IMR-90 (cell line): ENCODE results near the gene CNGB1. TPM values are rescaled to one million over a fixed set of nuclear protein-coding genes. Genes with fewer than 3 reads are reported as not detected.

Experiments
- ATAC-seq: fragments of 200-7000 bp; cut with Tn5 transposase; 2 replicates; pipeline ENCODE4 v1.9.1; 2020; ENCODE audit warnings: low read depth, mild to moderate bottlenecking, moderate library complexity
- BruUV-seq: library from RNA; stranded (reverse); fragments of 400-500 nt; replicated peaks from 2 replicates; lab custom pipeline; 2021; lab: Mats Ljungman, UMichigan
- CTCF ChIA-PET: fragments of 300-600 bp; formaldehyde crosslinking; extraction: SDS; loops from one replicate; lab custom pipeline; 2021; ENCODE audit warnings: antibody characterized with exemption; lab: Yijun Ruan, JAX
- POLR2A ChIA-PET: fragments of 300-600 bp; sonication (Branson Sonifier 250); formaldehyde crosslinking; loops from one replicate; lab custom pipeline; 2022; ENCODE audit warnings: antibody characterized with exemption; ENCODE audit not compliant: unreplicated experiment; lab: Charles Lee
- DNase-seq: peaks from one replicate; pipeline ENCODE4 v3.0.0; 2013
- H2AFZ ChIP-seq: replicated peaks from 2 replicates; pipeline ENCODE3; 2013; ENCODE audit warnings: low read length, mild to moderate bottlenecking; ENCODE audit not compliant: poor library complexity
- H2AK5ac ChIP-seq: 2 replicates; pipeline ENCODE4 v1.6.1; 2013; ENCODE audit warnings: low read depth, low read length, inconsistent platforms
- H2AK9ac ChIP-seq: replicated peaks from 2 replicates; pipeline ENCODE3; 2013; ENCODE audit warnings: mild to moderate bottlenecking, low read depth, low read length, moderate library complexity; ENCODE audit not compliant: poor library complexity
- H2BK120ac ChIP-seq: 2 replicates; pipeline ENCODE4 v1.6.1; 2013; ENCODE audit warnings: low read depth, low read length, inconsistent platforms
- H2BK15ac ChIP-seq: 3 replicates; pipeline ENCODE4 v1.6.1; 2013; ENCODE audit warnings: low read depth, low read length, inconsistent platforms
- H2BK20ac ChIP-seq: 2 replicates; pipeline ENCODE4 v1.6.1; 2013; ENCODE audit warnings: low read depth, mild to moderate bottlenecking, inconsistent platforms, low read length, moderate library complexity
- H2BK5ac ChIP-seq: 2 replicates; pipeline ENCODE4 v1.6.1; 2013; ENCODE audit warnings: mild to moderate bottlenecking, low read depth, low read length, inconsistent platforms; ENCODE audit not compliant: poor library complexity, severe bottlenecking
- H3K14ac ChIP-seq: replicated peaks from 2 replicates; pipeline ENCODE4 v1.6.1; 2013; ENCODE audit warnings: low read depth, low read length, inconsistent platforms
- H3K18ac ChIP-seq: 2 replicates; pipeline ENCODE4 v1.6.1; 2013; ENCODE audit warnings: low read depth, low read length, control low read depth
- H3K23ac ChIP-seq: 2 replicates; pipeline ENCODE4 v1.6.1; 2013; ENCODE audit warnings: low read depth, low read length, inconsistent platforms
- H3K27ac ChIP-seq: 2 replicates; pipeline ENCODE4 v1.5.1; 2013; ENCODE audit warnings: mild to moderate bottlenecking, control low read depth, low read length; ENCODE audit not compliant: insufficient read depth
- H3K27me3 ChIP-seq: 2 replicates; pipeline ENCODE4 v1.6.1; 2013; ENCODE audit warnings: low read length; ENCODE audit not compliant: control insufficient read depth, insufficient read depth
- H3K36me3 ChIP-seq: 2 replicates; pipeline ENCODE4 v1.6.1; 2013; ENCODE audit warnings: low read length, mixed read lengths; ENCODE audit not compliant: control insufficient read depth, insufficient read depth
- H3K4ac ChIP-seq: 2 replicates; pipeline ENCODE4 v1.6.1; 2013; ENCODE audit warnings: low read depth, low read length, inconsistent platforms
- H3K4me1 ChIP-seq: 2 replicates; pipeline ENCODE4 v1.6.1; 2013; ENCODE audit warnings: low read length, mixed read lengths; ENCODE audit not compliant: control insufficient read depth, insufficient read depth
- H3K4me2 ChIP-seq: 2 replicates; pipeline ENCODE4 v1.6.1; 2013; ENCODE audit warnings: low read depth, mild to moderate bottlenecking, control low read depth, low read length, moderate library complexity
- H3K4me3 ChIP-seq: 2 replicates; pipeline ENCODE4 v1.5.1; 2013; ENCODE audit warnings: low read depth, mild to moderate bottlenecking, control low read depth, low read length, moderate library complexity; ENCODE audit not compliant: insufficient read depth
- H3K56ac ChIP-seq: 2 replicates; pipeline ENCODE4 v1.6.1; 2013; ENCODE audit warnings: low read length, inconsistent platforms; ENCODE audit not compliant: insufficient read depth; ENCODE audit errors: extremely low read depth
- H3K79me1 ChIP-seq, 2 experiments: 2 replicates each; pipeline ENCODE4 v1.6.1; 2013; ENCODE audit warnings: low read length in 2 of 2, inconsistent platforms in 1 of 2, low read depth in 1 of 2
- H3K9ac ChIP-seq: 2 replicates; pipeline ENCODE4 v1.6.1; 2013; ENCODE audit warnings: low read depth, low read length, control low read depth
- H3K9me1 ChIP-seq: 2 replicates; pipeline ENCODE4 v1.6.1; 2013; ENCODE audit warnings: low read length, inconsistent platforms; ENCODE audit not compliant: insufficient read depth
- H3K9me3 ChIP-seq: 2 replicates; pipeline ENCODE4 v1.6.1; 2013; ENCODE audit warnings: low read length; ENCODE audit not compliant: control insufficient read depth, insufficient read depth
- H4K20me1 ChIP-seq: 2 replicates; pipeline ENCODE4 v1.6.1; 2013; ENCODE audit warnings: low read length, inconsistent platforms; ENCODE audit not compliant: insufficient read depth
- H4K5ac ChIP-seq: 2 replicates; pipeline ENCODE4 v1.6.1; 2013; ENCODE audit warnings: mild to moderate bottlenecking, low read depth, low read length, control low read depth
- H4K8ac ChIP-seq, 2 experiments: 2 replicates each; pipeline ENCODE4 v1.6.1; 2013; ENCODE audit warnings: low read depth in 2 of 2, low read length in 2 of 2, control low read depth in 1 of 2, inconsistent platforms in 1 of 2
- H4K91ac ChIP-seq: 2 replicates; pipeline ENCODE4 v1.6.1; 2013; ENCODE audit warnings: low read depth, low read length, inconsistent platforms; ENCODE audit not compliant: insufficient read depth
- CEBPB ChIP-seq: IDR thresholded peaks from 2 replicates; pipeline ENCODE4 v1.6.1; 2012; ENCODE audit warnings: low read depth, low read length, improper control_type of control experiment
- CHD1 ChIP-seq: IDR thresholded peaks from 2 replicates; pipeline ENCODE4 v1.6.1; 2012; ENCODE audit warnings: low read depth, low read length, improper control_type of control experiment
- FOS ChIP-seq: fragments of 150-350 bp; IDR thresholded peaks from 2 replicates; pipeline ENCODE4 v1.6.1; 2016; ENCODE audit warnings: low read depth, low read length
- MAFK ChIP-seq: IDR thresholded peaks from 2 replicates; pipeline ENCODE4 v1.6.1; 2012; ENCODE audit warnings: low read depth, low read length, improper control_type of control experiment
- MAZ ChIP-seq: IDR thresholded peaks from 2 replicates; pipeline ENCODE4 v1.6.1; 2012; ENCODE audit warnings: low read depth, mild to moderate bottlenecking, low read length, improper control_type of control experiment, moderate library complexity, borderline replicate concordance
- NFE2L2 ChIP-seq: fragments of 150-350 bp; IDR thresholded peaks from 2 replicates; pipeline ENCODE4 v1.6.1; 2016; ENCODE audit warnings: low read depth, mild to moderate bottlenecking, low read length
- POLR2A ChIP-seq: IDR thresholded peaks from 2 replicates; pipeline ENCODE4 v1.6.1; 2012; ENCODE audit warnings: mild to moderate bottlenecking, low read depth, low read length
- RAD21 ChIP-seq: IDR thresholded peaks from 2 replicates; pipeline ENCODE4 v1.6.1; 2012; ENCODE audit warnings: low read length, improper control_type of control experiment
- RCOR1 ChIP-seq: IDR thresholded peaks from 2 replicates; pipeline ENCODE4 v1.6.1; 2012; ENCODE audit warnings: mild to moderate bottlenecking, low read length, improper control_type of control experiment; ENCODE audit not compliant: insufficient replicate concordance
- RFX5 ChIP-seq: IDR thresholded peaks from 2 replicates; pipeline ENCODE4 v1.8.0; 2012; ENCODE audit warnings: low read depth, mild to moderate bottlenecking, low read length, moderate library complexity
- WGBS, 2 experiments: methylation state at CpG; one replicate each; pipeline versions ENCODE4 v1.1.5 to v1.1.7; 2013; ENCODE audit warnings: missing lambda C conversion rate in 2 of 2; ENCODE audit not compliant: insufficient read length in 1 of 2; ENCODE audit errors: extremely low coverage in 2 of 2; 5-methylcytosine and 5-hydroxymethylcytosine counted together
- dilution Hi-C: fragments of 300-500 bp; cut with HindIII; formaldehyde crosslinking; loops from one replicate; pipeline ENCODE4 v1.14.3; 2018; ENCODE audit warnings: low sequenced_read_pairs; ENCODE audit not compliant: unreplicated experiment
- in situ Hi-C: fragments of 300-500 bp; cut with MboI; formaldehyde crosslinking; loops from 3 replicates; pipeline ENCODE4 v1.14.3; 2019; ENCODE audit warnings: low sequenced_read_pairs, inconsistent platforms, mixed read lengths
- intact Hi-C: fragments of 100-400 bp; cut with micrococcal nuclease; formaldehyde crosslinking; loops from 2 replicates; pipeline ENCODE4 v1.10.0; 2022
- polyA plus RNA-seq, 3 experiments: library from polyadenylated mRNA; depleted of rRNA; stranded (reverse); fragments of >200 nt; gene quantifications; 2 replicates each; pipeline ENCODE4 v1.2.3, GENCODE V29; 2012; ENCODE audit warnings: low replicate concordance in 1 of 3
- total RNA-seq: library from RNA; depleted of rRNA; stranded (reverse); fragments of >200 nt; gene quantifications from 2 replicates; pipeline ENCODE4 v1.2.3, GENCODE V29; 2012
- TF ChIP-seq, protein P1 (sequence below): fragments of 150-350 bp; IDR thresholded peaks from 2 replicates; pipeline ENCODE4 v1.6.1; 2016; ENCODE audit warnings: low read depth, mild to moderate bottlenecking, low read length, moderate library complexity, borderline replicate concordance
- TF ChIP-seq, protein P2 (sequence below): conservative IDR thresholded peaks from 2 replicates; pipeline ENCODE4 v1.5.1; 2012; ENCODE audit warnings: mild to moderate bottlenecking, low read depth, low read length, improper control_type of control experiment

CNGB1 gene
- total and polyA plus RNA-seq, 2 of the 4 experiments (the other 2 are of a cell fraction), result not detected

DNA sequence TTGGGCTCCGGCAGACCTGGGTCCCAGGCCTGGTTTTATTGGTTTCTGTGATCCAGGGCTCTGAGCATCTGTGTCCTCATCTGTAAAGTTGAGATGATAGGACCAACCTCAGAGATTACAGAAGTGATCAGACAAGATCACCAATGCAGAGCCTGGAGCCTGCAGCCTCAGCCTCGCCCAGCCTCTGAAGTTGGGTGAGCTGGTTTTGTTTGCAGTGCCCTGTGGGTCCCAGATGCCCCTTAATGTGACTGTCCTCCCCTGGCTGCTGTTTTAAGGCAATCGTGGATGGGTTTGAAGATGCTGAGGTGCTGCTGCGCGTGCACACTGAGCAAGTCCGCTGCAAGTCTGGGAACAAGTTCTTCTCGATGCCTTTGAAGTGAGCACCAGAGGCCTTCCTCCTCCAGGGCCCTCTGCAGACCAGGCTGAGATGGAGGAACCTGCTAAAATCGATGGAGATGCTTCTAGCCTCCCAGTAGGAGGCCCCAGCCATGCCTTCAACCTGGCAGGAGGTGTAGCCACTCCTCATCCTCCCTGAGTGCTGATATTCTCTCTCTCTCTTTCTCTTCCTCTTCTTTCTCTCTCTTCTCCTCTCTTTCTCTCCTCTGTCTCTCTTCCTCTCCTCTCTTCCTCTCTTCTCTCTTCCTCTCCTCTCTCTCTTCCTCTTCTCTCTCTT lies 49.1 kb upstream of the CNGB1 start:
- Histone ChIP-seq H3K9me3 (no peaks in the 10 kb centered on the region), H3K79me1 (no peaks in the 10 kb centered on the region), H3K56ac (no peak overlapping the region), H3K9ac (no peak overlapping the region), H2AK9ac (no peak overlapping the region), H3K27me3 (peaks cover 8% of the 10 kb centered on the region), H3K27ac (no peak overlapping the region), H3K23ac (no peak overlapping the region), H4K5ac (no peak overlapping the region), H4K8ac (no peak overlapping the region), H2BK20ac (no peak overlapping the region), H3K4ac (no peak overlapping the region), H2AK5ac (no peak overlapping the region), H2BK5ac (no peak overlapping the region), H2BK15ac (no peak overlapping the region), H4K91ac (no peak overlapping the region), H3K4me2 (no peak overlapping the region), H3K18ac (no peak overlapping the region), H3K14ac (no peak overlapping the region), H2BK120ac (no peak overlapping the region), H2AFZ (no peak overlapping the region), H3K4me1 (peaks cover 14% of the 10 kb centered on the region), H3K4me3 (no peak overlapping the region), H4K20me1 (0 out of 2 replicates have a peak, but pooled peaks cover 9% of the 10 kb centered on the region), H3K36me3 (peaks cover 9% of the 10 kb centered on the region), H3K9me1 (peaks cover 8% of the 10 kb centered on the region; the same call in 1 of the 2 replicates)
- BruUV-seq, result no TSS peak
- DNase-seq (no peak), ATAC-seq (no peak)
- in situ Hi-C loops (loop anchor here (5.0 kb wide), 1 partner anchor 107 kb away; the partner anchor contains the start of gene CFAP20), dilution Hi-C loops (no loop called here), intact Hi-C loops (loop anchor here (1.0 to 5.0 kb wide), 4 partner anchors 102 to 467 kb away; partner anchors contain the start of gene CSNK2A2)
- ChIA-PET POLR2A (no interaction called here), CTCF (interaction anchor here (0.9 to 1.0 kb wide), 2 partner anchors 102 to 121 kb away, joined by 3 read pairs; no protein-coding TSS in a partner anchor)
- 100% methylated on average over 1 of the region's 8 CpGs; no CpG with 5 or more reads in 1 of the 2 experiments for WGBS, 2 experiments
- TF ChIP-seq MAFK (no peak), RCOR1 (no peak), NFE2L2 (no peak), CHD1 (no peak), RAD21 (no peak), FOS (no peak), MAZ (no peak), RFX5 (no peak), POLR2A (no peak), CEBPB (no peak)
- TF ChIP-seq, protein P1, sequence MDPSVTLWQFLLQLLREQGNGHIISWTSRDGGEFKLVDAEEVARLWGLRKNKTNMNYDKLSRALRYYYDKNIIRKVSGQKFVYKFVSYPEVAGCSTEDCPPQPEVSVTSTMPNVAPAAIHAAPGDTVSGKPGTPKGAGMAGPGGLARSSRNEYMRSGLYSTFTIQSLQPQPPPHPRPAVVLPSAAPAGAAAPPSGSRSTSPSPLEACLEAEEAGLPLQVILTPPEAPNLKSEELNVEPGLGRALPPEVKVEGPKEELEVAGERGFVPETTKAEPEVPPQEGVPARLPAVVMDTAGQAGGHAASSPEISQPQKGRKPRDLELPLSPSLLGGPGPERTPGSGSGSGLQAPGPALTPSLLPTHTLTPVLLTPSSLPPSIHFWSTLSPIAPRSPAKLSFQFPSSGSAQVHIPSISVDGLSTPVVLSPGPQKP, result no peak
- TF ChIP-seq, protein P2, sequence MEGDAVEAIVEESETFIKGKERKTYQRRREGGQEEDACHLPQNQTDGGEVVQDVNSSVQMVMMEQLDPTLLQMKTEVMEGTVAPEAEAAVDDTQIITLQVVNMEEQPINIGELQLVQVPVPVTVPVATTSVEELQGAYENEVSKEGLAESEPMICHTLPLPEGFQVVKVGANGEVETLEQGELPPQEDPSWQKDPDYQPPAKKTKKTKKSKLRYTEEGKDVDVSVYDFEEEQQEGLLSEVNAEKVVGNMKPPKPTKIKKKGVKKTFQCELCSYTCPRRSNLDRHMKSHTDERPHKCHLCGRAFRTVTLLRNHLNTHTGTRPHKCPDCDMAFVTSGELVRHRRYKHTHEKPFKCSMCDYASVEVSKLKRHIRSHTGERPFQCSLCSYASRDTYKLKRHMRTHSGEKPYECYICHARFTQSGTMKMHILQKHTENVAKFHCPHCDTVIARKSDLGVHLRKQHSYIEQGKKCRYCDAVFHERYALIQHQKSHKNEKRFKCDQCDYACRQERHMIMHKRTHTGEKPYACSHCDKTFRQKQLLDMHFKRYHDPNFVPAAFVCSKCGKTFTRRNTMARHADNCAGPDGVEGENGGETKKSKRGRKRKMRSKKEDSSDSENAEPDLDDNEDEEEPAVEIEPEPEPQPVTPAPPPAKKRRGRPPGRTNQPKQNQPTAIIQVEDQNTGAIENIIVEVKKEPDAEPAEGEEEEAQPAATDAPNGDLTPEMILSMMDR, result no peak
